ENCODE results near the gene PDX1.

GRCh38 chr13:27905650-27906049, 14.2 kb upstream of the PDX1 start:
- no peak for TF ChIP-seq CTCF (IDR thresholded peaks at IDR 0.05)
- TF ChIP-seq POLR2A (IDR thresholded peaks at IDR 0.05) = no peak
